GM12874 (cell line): ENCODE results near the gene RLIM.

ENCODE experiments used
- TF ChIP-seq, protein P1 (sequence below): IDR thresholded peaks from 2 replicates; pipeline ENCODE4 v1.5.1; 2011; ENCODE audit warnings: low read depth, mild to moderate bottlenecking, control low read depth, low read length, moderate library complexity; ENCODE audit not compliant: insufficient read depth

RLIM gene, protein sequence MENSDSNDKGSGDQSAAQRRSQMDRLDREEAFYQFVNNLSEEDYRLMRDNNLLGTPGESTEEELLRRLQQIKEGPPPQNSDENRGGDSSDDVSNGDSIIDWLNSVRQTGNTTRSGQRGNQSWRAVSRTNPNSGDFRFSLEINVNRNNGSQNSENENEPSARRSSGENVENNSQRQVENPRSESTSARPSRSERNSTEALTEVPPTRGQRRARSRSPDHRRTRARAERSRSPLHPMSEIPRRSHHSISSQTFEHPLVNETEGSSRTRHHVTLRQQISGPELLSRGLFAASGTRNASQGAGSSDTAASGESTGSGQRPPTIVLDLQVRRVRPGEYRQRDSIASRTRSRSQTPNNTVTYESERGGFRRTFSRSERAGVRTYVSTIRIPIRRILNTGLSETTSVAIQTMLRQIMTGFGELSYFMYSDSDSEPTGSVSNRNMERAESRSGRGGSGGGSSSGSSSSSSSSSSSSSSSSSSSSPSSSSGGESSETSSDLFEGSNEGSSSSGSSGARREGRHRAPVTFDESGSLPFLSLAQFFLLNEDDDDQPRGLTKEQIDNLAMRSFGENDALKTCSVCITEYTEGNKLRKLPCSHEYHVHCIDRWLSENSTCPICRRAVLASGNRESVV

DNA sequence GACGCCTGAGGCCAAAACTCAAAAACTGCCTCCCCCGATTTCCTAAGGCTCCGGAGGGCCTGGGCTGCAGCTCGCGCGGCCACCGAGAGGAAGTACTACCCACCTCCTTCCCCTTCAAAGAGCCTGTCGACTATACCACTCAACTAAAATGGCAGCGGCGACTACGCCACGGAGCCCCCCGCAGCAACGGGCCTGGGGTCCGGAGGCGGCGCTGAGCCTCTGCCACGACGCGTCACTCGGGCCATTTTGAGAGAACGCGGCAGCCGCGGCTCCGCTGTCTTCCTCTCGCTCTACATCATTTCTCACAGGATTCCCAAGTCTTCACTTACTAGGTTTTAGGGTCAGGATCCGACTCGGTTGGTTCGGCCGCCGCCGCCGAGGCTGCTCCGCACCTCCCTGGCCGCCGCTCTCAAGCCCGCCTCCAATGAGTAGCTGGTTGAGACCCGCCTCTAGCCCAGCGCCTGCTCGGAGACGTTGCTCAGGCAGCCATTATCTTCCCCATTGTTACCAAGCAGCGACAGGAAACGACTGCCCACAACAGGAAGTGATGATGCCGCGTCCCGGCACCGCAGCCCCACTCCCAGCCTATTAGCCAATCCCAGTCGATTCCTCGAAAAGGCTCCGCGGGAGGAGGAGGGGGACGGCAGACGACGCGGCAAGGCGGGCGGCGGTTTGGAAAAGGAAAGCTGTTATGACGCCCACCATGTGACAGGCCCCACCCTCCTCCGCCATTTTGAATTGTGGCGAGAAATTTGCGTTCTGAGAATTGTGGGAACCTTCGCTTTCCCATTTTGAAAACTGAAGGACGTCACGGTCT is at the start of gene RLIM:
TSS of gene RLIM (minus strand) at position 532 of the 817 bp plus-strand sequence. CDS start 18,647 bp downstream, outside the sequence.
- TF ChIP-seq, protein P1, sequence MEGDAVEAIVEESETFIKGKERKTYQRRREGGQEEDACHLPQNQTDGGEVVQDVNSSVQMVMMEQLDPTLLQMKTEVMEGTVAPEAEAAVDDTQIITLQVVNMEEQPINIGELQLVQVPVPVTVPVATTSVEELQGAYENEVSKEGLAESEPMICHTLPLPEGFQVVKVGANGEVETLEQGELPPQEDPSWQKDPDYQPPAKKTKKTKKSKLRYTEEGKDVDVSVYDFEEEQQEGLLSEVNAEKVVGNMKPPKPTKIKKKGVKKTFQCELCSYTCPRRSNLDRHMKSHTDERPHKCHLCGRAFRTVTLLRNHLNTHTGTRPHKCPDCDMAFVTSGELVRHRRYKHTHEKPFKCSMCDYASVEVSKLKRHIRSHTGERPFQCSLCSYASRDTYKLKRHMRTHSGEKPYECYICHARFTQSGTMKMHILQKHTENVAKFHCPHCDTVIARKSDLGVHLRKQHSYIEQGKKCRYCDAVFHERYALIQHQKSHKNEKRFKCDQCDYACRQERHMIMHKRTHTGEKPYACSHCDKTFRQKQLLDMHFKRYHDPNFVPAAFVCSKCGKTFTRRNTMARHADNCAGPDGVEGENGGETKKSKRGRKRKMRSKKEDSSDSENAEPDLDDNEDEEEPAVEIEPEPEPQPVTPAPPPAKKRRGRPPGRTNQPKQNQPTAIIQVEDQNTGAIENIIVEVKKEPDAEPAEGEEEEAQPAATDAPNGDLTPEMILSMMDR = no peak

DNA sequence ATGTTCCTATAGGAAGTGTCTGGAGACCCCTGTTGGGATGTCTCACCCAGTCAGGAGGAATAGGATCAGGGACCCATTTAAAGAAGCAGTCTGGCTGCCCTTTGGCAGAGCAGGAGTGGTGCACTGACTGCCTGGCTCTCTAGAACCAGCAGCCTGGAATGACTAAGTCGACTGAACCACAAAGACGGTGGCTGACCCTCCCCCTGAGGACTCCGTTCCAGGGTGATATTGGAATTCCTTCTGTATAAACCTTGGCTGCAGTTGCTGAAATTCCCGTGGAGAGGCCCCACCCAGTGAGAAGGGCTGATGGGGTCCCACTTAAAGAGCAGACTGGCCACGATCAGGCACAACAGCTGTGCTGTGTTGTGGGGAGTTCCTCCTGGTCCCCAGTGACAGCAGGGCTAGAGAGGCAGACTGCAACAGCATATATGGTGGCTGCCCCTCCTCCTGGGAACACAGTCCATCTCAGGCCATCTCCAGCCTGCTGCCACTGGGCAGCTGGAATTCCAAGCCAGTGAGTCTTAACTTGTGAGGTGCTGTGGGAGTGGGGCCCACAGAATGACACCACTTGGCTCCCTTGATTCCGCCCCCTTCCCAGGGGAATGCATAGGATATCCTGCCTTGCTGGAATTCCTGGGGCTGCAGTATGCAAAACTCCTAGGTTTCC is 41.8 kb upstream of the RLIM start:
- TF ChIP-seq, protein P1 = no peak

DNA sequence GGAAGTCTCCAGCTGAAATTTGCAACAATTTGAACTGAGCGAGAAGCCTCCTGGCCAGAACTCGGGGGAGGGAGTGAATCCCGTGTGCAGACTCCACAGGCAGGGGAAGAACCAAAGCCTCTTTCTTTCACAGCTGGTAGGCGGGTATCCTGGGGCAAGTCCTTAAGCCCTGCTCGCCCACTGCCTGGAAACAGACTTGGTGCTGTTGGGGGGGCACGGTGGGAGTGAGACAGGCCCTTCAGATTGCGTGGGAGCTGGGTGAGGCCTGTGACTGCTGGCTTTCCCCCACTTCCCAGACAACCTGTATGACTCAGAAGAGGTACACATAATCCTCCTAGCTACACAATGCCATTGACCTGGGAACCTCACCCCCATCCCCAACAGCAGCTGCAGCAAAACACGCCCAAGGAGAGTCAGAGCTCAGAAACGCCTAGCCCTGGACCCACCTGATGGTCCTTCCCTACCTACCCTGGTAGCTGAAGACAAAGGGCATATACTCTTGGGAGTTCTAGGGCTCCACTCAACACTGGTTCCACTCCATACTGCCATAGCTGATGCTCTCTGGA is 22.4 kb upstream of the RLIM start:
- TF ChIP-seq, protein P1 = no peak

DNA sequence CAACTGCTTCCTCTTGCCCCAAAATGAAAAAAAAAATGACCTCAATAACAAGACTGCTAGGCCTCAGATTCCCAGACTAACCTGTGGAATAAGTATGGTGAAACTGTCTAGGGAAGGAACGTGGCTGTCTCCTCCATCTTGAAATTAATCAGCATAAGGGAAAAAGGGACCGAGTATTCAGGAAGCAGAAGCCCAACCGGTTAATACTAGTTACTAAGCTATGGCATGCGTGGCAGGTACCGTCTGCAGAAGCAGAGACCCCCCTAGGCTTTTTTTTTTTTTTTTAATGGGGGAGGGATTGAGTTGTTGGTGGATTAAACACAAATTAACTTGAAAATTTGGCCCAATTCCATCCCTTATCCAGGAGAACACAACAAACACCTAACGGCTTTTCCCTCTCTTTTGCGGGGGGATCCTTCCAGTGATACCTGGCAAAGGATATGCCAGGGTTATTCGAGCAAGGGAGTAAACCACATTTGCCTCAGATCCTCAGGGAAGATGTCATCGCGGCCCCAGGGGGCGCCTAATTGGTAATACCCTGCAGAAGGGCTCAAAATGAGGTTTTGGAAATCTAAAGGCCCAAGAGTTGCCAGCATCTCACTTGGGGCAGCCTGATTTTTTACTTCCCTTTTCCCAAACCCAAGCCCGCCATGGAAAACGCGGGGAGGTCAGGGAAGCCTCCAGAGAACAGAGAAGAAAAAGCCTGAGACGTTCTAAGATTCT is 893 bp downstream of the RLIM start:
- TF ChIP-seq, protein P1 = no peak

DNA sequence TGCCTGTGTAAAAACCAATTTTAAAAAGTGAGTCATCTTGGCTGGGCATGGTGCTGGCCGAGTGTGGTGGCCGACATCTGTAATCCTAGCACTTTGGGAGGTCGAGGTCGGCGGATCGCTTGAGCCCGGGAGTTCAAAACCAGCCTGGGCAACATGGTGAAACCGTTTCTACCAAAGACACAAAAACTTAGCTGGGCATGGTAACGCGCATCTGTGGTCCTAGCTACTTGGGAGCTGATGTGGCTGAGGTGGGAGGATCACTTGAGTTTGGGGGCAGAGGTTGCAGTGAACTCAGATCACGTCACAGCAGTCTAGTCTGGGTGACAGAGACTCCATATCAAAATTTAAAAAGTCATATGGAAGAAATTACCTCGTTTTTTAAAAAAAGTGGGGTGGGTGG is 7.6 kb downstream of the RLIM start:
- TF ChIP-seq, protein P1 = no peak

DNA sequence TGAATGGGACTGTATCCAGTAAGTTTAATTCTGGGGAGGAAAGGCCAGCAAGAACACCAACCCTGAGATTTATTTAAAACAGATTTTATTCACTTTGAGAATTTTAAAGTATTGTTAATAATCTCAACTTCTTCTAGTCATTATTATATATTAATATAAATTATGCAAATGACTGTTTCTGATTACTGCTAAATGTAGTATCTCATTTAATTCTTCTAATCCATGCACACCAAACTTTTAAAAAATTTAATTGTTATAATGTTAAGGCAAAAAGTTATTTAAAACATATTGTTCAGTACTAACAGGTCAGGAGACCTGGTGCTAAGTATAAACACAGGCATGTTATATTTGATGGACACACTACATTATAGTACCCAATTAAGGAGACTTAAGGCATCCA is 8.1 kb downstream of the RLIM start:
- TF ChIP-seq, protein P1 = no peak
